HG03280 (cell line): ENCODE measurements around the gene CNTF.

ENCODE experiments used
- ATAC-seq: cut with Tn5 transposase; IDR thresholded peaks from one replicate; pipeline ENCODE4 v1.9.1; 2021; ENCODE audit warnings: mild to moderate bottlenecking, moderate library complexity; ENCODE audit not compliant: unreplicated experiment

The CNTF gene

DNA sequence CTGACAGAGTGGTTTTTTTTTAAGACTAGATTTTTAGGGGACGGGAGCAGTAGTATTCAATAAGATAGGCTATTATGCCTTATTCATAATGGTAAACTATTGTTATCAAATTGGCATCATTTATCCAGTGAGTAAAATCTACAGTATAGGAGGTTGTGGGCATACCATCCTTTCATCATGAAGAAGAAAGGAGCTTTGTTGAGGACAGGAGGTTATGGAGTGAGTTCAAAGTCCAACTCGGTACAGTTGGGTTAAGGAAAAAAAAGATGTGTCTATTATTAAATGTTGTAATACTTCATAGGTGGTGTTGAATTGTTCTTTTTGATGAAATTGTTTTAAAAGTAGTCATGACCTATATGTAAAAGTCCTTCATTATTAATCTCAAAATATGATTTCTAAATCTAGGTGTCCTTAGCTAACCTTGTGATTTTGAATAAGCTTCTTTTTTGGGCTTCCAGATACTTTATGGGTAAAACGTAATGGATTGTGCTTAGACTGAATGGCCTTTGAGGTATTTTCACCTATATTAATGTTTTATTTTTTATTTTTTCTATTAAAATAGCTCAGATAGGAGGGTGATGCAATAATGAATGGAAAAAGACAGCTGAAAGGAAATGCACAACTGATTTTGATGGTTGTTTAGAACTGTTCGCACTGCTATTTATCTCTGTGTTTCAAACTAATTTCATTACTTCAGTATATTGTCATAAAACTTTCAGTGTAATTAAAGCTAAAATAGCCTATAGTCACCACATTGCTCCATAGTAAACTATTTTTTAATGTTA is 15.3 kb upstream of the CNTF start:
- ATAC-seq, result no peak

DNA sequence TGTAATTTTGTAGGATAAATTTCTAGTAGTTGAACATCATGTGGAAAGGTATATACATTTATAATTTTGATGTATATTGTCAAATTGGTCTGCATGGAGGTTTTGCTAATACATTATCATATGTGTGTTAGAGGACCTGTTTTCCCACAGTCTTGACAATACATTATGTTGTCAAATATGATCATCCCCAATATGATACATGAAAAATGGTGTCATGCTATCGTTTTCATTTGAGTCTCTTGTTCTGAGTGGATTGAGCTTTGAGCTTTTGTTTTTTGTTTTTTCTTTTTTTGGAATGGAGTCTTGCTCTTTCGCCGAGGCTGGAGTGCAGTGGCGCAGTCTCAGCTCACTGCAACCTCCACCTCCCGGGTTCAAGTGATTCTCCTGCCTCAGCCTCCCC is 14.1 kb upstream of the CNTF start:
- ATAC-seq, result no peak

DNA sequence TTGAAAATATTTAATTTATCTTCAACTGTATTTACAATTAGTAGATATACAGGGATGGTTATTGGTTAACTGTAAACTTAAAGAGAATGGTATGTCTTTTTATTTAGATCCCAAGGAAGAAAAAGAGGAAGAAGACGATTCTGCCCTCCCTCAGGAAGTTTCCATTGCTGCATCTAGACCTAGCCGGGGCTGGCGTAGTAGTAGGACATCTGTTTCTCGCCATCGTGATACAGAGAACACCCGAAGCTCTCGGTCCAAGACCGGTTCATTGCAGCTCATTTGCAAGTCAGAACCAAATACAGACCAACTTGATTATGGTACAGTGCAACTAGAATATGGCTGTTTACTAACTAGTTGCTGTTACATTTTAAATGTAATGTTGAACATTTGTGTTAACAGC is 12.7 kb upstream of the CNTF start:
- ATAC-seq, result no peak

DNA sequence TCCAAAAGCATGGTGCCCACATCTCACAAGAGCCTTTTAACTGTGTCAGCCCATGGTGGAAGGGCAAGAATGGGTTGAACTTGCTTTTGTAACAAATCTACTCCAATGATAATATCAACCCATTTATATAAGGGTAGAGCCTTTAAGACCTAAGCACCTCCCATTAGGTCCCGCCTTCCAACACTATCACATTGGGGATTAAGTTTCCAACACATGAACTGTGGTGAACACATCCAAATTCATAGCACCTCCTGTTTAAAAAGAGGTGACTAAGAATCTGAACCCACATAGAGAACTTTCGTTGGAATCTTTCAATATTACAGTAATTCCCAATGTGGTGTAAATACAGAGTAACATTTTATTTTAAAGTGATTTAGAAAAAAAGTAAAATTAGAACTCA is 9.2 kb upstream of the CNTF start:
- no peak for ATAC-seq

DNA sequence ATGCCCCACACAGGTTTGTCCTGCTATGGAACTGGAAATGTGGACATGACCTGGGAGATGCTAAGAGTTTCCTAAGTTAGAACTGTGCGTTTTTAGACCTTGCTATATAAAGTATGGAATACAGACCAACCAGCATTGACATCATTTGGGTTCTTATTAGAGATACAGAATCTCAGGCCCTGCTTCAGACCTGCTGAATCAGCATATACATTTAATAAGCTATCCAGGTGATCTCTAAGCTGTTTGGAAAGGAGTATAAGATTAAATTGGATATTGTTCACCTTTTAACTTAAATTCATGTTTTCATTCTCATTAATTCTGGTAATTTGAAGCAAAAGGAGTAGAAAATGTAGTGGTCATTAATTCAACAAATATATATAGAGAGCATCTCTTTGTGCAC is 6.9 kb upstream of the CNTF start:
- ATAC-seq, result no peak

DNA sequence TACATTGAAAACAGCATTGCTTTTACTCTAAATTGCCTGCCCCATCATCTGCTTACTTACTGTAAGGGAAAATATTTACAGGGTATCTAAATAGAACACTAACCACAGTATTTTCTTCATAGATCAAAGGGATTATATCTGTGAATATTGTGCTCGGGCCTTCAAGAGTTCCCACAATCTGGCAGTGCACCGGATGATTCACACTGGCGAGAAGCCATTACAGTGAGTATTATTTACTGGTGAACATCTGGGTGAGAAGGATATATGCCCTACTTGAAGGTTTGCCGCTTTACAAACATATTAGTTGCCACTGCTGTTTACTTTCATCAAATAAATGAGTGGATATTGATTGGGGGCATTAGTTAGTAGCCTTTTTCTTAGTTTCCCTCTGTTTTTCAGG is 5.9 kb upstream of the CNTF start:
- ATAC-seq, result no peak

DNA sequence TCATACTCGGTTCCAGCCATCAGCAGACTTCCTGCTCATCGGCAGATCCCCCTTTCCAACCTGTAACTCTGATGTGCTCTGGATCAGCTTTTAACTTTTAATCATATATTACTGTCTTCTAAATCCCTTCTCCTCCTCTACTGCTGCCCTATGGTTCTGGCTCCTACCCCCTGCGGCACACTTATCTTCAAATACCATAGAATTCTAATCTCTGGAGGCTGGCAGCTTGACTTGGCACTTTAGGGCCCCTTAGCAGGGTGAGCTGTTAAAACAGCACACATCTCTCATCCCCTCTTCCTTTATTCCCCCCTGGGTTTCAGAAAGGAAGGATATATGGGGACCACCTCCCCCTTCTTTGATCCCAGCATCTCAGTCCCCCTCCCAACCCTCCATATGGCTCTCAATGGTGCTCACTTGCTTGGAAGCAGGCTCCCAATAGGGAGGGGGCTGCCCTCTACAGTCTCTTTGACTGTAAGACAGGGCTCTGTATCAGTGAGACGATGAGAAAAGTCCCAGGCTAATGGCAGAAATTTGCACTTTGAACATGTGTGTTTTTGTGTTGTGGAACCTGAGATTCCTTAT is 4.4 kb upstream of the CNTF start:
- no peak for ATAC-seq

DNA sequence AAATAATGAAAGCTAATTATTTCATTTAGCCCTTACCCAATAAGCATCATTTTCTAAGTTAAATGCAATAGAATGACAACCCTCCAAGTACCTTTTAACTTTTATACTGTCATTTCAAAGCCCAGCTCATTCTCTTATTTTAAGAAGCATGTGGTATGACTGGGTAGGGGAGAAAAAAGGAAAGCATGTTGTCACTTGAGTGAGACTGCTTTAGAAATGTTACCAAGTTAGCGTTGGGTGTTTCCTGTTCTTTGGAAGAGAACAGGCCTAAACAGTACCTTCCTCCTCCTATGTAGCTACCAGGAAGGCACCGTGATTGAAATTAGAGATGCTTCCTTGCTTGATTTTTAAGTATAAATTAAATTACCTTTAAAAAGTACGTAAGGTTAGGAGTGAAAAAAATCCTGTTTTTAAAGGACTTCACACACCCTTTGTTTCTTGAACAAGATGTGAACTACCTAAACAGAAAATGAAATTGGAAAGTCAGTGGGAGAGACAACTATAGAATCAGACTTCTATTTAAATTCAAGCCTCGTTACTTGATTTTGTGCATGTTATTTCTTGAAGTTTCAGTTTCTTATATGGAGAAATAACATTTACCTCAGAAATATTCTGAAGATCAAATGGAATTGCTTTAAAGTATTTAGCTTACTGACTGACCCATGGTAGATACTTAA is 741 bp upstream of the CNTF start:
- no peak for ATAC-seq

DNA sequence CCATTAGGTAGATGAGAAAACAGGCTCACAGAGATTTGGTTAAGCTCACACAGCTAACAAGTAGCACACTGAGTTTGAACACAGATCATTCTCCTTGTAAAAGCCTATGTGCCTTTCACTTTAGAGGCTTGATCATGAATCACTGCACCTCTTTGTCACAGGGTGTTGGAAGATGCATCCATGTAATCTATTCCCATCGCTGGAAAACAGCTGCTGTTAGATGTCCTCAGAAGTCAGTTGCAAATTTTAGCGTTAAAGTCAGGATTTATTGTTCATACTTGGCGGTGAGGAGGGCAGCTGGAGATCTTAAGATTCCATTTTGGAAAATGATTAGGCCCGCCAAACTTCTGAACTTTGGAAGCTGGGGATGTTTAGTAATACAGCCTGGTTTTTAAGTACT is 2.6 kb downstream of the CNTF start:
- no peak for ATAC-seq

DNA sequence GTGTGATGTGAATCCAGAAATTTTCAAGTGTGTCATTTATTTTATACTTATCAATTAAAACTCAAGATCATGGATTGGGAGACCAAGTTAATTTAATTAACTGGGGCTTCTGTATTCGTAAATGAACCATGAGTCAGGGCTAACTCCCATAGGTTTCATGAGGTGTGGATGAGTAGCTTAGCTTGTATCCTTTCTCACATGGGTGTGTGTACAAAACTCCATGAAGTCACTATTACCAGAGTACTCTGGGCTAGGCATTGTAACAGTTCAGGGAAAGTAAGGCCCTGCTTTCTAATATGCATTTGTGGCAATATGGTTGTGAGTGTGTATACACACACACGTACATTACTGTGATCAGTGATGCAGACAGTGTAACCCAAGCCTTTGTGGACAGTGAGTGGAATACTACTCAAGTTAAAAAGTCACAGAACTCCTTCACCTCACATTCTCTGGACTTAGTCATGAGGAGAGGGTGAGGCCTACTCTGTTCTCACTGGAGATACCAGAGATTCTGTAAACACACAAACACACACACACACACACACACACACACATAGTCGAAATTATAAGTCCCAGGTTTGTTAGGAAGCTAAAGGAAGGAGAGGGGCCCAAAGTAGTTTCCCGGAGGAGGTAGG is 3.5 kb downstream of the CNTF start:
- ATAC-seq, result no peak

DNA sequence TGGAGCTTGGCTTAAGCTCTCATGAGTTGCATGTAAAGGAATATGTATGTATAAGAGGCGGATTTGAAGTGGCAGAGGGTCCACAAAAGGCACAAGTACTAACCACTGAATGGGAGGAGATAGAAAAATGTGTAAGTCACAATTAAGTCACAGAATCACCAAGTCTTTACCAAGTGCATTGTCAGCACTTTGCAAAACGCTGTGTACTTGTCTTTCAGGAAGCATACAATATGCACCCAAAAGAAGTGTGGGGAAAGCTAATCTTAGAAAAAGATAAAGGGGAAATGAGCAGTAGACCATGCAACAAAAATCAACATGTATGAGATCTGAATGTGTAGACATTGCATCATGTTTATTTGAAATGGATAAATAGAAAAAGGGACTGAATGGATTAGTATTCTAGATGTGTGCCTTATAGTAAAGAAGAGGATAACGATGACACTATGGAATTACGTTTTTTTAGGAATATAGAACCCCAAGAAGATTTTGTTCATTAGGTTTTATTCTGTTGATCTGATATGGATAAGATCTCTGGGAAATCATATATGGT is 4.5 kb downstream of the CNTF start:
- ATAC-seq, result no peak

DNA sequence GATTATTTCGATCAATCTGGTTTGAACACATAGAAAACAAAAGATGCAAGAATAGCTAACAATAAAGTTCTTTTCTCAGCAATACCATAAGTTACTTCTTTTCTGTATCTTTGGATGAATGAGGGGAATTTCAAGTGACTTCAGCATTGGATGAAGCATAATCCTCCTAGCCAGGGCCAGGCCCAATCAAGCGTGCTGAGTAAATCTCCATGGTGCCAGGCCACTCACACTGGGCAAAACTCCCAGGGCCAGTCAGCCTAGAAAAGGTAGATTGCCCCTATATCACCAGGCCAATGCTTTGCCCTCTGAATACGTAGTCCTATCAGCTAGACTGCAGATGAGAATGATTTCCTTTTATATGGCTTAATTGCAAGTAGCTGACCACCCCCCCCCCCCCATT is 6.0 kb downstream of the CNTF start:
- ATAC-seq, result no peak

DNA sequence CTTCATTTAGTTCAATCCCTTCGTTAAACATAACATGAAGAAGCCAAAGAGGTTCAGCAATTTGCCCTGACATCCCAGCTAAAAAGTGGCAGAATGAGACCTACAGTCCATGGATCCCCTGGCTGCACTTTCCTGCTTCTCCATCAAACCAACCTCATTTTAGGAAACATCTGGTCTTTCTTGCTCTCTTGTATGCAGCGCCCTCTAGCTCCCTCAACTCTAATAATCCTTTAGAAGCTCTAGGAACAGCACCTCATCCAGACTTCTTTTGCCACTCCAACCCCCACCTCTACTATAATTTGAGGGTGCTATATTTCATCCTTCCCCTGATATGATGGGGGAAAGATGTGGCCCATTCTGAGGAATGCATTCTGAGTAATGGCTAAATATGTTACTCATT is 7.4 kb downstream of the CNTF start:
- ATAC-seq, result no peak

DNA sequence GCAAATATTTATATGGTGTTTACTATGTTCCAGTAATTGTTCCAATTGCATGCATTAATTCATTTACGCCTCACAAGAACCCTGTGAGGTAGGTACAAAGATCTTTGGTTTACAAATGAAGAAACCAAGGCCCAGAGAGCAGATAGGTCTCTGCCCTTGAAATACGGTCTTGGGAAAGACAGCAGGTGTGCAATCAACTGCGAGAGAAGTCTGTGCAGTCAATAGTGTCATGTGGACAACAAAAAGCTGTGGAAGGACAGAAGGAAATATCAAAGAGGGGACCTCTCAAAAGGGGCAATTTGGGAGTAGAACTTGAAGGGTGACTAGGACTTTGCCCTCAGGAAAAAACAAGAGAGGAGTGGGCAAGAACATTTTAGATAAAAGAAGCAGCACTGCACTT is 8.9 kb downstream of the CNTF start:
- ATAC-seq, result no peak

DNA sequence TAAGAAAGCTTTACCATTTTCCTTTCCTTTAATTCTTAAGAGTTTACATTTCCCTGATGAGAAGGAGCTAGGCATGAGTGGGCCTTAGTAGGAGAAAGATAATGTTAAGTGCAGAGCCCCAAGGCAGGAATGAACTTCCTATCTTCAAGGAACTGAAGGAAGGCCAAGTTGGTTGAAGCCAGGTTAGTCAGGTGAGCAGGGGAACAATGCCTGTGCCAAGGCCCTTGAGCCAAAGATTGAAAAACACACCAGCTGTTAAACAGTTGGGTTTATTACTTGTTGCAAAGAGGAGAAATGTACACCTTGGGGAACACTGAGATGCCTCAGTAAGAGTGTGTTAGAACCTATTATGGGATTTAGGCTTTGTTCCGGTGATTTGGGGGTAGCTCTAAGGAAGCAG is 10.0 kb downstream of the CNTF start:
- no peak for ATAC-seq

DNA sequence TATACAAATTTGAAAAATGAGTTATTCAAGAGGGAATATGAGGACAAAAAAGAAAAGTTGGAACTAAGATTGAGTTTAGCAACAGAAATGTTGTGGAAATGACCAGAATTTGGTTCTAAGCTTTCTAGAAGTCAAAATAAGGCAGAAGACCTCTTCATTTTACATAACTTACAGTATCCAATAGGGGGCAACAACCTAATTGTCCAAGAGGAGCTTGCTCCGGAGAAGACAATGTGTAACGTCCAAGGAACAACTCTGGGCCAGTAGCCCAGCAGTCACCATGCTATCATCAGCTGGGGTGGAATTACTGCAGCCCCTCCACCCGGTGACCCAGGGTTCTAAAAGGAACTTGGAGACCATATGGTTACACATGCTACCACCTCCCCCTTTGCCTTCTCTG is 14.1 kb downstream of the CNTF start:
- no peak for ATAC-seq

DNA sequence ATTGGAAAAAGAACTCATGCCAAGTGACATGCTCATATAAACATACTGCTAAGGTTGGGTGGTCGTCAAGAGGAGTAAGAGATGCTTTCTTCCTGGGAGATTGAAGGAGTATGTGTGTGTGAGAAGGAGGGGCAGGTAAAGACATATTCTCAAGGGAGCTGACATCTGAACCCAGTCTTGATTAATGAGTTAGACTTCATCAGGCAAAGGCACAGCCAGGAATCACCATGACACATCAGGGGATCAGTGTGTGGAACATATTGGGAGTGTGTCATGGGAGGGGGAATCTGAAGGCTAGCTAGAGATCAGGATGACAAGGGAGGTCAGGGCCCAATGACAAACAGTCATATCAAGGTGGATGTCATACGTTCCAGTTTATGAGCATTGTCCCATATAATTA is 14.9 kb downstream of the CNTF start:
- no peak for ATAC-seq

DNA sequence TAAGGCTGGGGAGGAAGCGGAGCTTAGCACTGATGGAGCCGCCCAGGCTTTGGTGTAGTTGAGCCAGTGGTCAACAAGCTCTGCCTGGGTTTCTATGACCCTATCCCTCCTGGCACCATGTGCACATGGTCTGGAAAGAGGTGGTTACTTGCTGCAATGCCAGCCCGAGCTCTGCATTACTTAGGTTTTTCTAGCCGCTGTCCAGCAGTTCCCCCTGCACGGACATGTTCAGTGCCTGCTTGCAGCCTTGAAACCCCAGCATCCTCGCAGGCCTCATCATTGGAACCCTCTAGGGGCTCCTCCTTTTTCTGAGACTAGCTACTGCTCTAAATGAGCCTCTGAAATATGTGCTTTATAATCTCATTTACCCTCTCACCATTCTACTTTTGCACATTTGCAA is 16.6 kb downstream of the CNTF start:
- ATAC-seq, result no peak

DNA sequence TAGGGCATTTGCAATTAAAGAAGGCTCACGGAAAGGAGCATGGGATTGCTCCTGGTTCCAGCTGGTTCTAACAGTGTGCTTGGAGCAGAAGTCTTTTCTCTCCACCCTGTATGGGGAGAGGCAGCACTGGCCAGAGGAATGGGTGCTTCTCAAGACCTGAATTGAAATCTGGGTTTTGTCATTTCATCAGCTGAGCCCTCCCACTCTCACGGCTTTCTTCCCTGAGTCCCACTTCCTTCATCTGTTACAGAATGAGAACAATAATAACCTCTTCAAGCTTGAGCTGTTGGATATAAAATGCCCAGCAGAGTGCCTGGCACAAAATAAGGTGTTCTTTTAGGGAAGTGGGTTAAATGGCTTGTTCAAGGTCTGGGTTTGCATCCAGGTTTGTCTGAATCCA is 17.2 kb downstream of the CNTF start:
- ATAC-seq, result no peak

DNA sequence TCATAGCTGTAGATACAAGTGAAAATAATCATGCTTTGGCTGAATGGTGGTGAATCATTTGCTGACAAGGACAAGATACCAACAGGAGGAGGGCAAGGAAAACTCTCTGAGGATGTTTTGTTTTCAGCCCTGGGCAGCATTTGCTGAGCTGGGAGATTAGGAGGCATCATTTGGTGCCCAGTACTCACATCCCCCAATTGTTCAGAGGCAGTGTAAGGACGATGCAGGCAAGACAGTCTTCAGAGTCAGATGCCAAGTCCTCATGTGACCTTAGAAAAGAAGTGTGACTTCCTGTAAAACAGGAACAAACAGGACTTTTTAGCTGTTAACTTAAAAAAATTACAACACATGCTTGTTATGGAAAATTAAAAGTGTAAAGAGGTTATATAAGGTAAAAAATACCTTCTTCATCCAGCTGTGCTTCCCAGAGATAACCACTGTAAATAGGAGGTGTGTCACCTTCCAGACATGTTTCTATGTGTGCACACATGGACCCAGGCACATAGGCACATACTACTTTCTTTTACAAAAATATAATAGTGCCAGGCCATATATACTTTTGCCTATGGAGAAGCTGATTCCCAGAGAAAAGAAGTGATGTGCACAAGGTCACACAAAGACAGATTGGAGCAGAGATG is 18.0 kb downstream of the CNTF start:
- ATAC-seq, result no peak

DNA sequence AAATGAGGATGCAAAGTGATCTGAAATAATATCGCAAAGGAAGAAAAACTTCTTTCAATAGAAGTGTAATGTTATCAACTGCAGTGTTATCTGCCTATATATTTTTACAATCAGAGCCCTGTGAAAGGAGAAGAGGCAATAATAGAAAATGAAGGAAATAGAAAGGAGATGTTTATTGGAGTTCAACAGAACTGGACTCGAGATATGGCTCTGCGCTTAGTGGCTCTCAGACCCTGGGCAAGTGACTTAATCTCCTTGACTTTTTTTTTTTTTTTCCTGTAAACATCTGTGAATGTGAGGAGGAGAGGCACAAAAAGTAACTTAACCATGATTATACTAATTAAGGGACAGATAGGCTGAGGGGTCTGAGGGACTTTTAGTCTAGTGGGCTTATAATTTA is 18.9 kb downstream of the CNTF start:
- no peak for ATAC-seq
